GM13977 (cell line): ENCODE measurements around the gene RNPEP.
"Not testable (repeated sequence)": the region's sequence is repeated elsewhere in the genome, so short reads cannot be mapped to it uniquely, and the experiment has no call there.

ENCODE experiments used
- DNase-seq: peaks from one replicate; pipeline ENCODE4 v3.0.0; 2012; ENCODE audit warnings: low spot score
- in situ Hi-C: fragments of 300-500 bp; cut with MboI; formaldehyde crosslinking; loops from one replicate; pipeline ENCODE4 v1.12.0; 2022; ENCODE audit warnings: low sequenced_read_pairs, low pct_unique_long_range_greater_than_20kb, mixed read lengths, inconsistent platforms; ENCODE audit not compliant: unreplicated experiment
- TF ChIP-seq, protein P1 (sequence below): IDR thresholded peaks from 2 replicates; pipeline ENCODE4 v1.5.1; 2012; ENCODE audit warnings: mild to moderate bottlenecking, control low read depth; ENCODE audit not compliant: insufficient read depth; ENCODE audit errors: extremely low read depth, missing control alignments

RNPEP gene

DNA sequence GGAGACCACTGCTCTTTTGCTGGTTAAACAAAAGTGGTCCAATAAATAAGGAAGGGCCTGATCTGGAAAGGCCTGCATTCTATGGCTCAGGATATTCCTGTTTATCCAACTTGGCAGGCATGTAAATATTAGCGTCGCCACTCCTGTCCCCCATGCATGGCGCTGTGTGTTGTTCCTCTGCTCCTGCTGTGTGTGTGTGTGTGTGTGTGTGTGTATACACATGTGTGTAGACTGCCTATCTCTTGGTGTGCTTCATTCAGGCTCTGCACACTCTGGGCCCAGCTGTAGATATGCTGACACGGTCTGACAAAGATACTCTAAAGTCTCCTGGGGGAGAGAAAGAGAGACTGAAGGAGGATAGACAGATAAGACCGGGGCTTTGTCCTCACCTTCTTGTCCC lies 42.9 kb upstream of the RNPEP start:
- no peak for DNase-seq
- in situ Hi-C loops: no loop called here
- TF ChIP-seq, protein P1, sequence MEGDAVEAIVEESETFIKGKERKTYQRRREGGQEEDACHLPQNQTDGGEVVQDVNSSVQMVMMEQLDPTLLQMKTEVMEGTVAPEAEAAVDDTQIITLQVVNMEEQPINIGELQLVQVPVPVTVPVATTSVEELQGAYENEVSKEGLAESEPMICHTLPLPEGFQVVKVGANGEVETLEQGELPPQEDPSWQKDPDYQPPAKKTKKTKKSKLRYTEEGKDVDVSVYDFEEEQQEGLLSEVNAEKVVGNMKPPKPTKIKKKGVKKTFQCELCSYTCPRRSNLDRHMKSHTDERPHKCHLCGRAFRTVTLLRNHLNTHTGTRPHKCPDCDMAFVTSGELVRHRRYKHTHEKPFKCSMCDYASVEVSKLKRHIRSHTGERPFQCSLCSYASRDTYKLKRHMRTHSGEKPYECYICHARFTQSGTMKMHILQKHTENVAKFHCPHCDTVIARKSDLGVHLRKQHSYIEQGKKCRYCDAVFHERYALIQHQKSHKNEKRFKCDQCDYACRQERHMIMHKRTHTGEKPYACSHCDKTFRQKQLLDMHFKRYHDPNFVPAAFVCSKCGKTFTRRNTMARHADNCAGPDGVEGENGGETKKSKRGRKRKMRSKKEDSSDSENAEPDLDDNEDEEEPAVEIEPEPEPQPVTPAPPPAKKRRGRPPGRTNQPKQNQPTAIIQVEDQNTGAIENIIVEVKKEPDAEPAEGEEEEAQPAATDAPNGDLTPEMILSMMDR: no peak

DNA sequence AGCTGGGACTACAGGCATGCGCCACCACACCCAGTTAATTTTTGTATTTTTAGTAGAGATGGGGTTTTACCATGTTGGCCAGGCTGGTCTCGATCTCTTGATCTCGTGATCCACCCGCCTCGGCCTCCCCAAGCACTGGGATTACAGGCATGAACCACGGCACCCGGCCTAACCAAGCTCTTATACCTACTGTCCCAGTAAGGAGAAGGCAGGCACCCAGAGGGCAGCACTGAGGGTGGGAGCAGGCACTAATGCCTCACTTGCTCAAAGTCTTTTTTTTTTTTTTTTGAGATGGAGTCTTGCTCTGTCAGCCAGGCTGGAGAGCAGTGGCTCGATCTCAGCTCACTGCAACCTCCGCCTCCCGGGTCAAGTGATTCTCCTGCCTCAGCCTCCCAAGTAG lies 42.1 kb upstream of the RNPEP start:
- in situ Hi-C loops, DNase-seq: not testable (repeated sequence)

DNA sequence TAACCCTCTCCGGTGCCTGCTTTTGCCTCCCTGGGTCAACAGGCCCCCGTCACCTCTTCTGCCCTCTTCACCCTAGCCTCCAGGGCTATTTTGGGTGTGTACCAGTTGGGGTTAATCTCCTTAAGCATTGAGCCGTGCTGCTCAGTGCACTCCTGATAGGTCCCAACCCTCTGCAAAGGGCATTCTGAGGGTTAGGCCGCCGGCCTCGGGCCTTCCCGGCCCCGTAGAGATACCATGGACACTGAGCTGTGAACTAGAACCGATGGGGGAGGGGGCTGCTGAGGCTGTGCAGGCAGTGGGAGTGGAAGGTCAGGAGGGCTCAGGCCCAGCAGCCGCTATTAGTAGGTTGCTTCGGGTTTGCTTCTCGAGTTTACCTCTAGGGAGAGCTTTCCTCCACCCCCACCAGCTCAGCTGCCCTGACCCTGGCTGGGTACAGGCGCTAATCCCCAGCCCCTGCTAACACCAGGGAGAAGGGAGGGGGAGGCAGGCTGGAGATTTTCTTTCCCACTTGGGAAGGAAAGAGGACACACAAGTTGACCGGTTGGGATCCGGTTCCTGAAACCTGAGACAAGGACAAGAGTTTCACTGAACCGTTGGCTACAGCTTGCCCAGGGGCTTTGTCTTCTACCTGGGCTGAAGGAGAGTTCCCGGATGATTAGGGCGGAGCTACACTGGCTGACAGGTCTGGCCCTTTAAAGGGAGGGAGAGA lies 40.9 kb upstream of the RNPEP start:
- no peak for DNase-seq
- TF ChIP-seq, protein P1: no peak
- in situ Hi-C loops: no loop called here

DNA sequence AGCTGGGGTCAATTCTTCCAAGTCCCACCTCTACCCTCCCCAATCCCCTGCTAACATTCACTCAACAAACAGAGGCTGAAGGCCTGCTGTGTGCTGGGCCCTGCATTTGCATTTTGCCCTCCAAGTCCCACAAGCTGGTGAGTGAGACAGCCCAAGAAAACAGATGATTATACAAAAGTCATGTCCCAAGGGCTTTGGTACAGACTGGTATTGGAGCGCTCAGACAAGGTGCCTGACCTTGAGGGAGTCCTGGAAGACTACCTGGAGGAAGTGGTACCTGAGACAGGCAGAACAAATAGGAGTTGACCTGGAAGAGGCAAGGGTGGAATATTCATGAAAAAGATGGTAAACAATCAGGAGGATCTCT lies 40.3 kb upstream of the RNPEP start:
- no peak for DNase-seq
- in situ Hi-C loops: no loop called here
- TF ChIP-seq, protein P1: no peak

DNA sequence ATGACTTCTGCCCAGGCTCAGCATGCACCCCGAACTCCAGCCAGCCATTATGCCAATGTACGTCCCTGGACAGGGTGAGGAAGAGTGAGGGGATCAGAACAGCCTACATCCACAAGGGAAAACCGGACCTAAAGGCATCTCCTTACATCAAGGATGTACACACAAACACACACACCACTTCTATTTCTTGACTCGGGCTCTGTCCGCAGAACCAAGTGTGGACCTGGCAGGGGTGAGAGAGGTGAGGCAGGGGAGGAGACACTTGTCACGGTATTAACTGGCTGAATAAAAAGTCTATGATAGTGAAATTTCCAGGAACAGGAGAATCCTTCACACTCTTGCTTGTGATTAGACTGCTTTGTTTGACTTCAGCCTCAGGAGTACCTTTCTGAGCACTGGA lies 38.4 kb upstream of the RNPEP start:
- TF ChIP-seq, protein P1: no peak
- in situ Hi-C loops: no loop called here
- DNase-seq: no peak

DNA sequence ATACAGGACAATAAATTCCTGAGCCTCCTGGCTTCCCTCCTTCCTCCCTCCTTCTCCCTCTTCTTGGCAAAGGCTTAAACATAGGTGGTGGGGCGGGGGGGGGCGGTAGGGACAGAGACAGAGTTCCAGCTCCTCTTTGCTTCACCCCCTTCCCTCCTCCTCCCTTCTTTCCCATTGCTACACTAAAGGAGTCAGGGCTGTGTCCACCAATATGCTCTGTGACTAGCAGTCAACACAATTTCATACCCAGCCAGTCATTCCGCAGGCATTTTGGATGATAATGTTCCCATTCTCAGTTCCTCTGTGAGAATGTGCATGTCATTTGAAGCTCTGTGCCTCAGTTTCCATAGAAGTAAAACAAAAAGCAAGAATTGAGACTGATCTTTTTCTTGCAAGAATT lies 37.8 kb upstream of the RNPEP start:
- in situ Hi-C loops: no loop called here
- no peak for DNase-seq
- TF ChIP-seq, protein P1: no peak

DNA sequence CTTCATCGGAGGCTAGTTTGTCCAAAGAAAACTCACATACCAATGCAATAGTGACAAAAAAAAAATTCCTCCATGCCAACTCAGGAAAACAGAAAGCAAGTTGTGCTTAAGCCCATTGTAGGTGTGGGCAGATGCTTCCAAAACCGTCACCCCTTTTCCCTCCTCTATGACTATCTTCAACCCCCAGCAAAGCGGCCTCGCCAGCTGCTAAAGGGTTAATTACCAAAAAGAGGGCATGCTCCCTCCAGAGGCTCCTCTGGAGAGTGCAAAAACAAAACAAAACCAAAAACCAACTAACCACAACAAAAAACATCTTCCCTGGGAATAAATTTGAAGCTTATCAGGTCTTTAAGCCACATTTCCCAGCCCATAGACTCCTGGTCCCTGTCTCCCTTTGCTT lies 37.3 kb upstream of the RNPEP start:
- in situ Hi-C loops: no loop called here
- TF ChIP-seq, protein P1: peak; percentile 11
- no peak for DNase-seq
